Rectal smooth muscle tissue (tissue), 1 donor: ENCODE data around the gene DNAH7.
"Not testable (repeated sequence)": the region's sequence is repeated elsewhere in the genome, so short reads cannot be mapped to it uniquely, and the experiment has no call there.

ENCODE experiments used
- H3K27ac ChIP-seq: one replicate; pipeline ENCODE4 v1.7.0; 2013; ENCODE audit warnings: low read depth, low read length, inconsistent platforms
- H3K27me3 ChIP-seq: one replicate; pipeline ENCODE4 v1.7.0; 2013; ENCODE audit warnings: low read length; ENCODE audit not compliant: control insufficient read depth, insufficient read depth
- H3K36me3 ChIP-seq: one replicate; pipeline ENCODE4 v1.7.0; 2013; ENCODE audit warnings: low read length; ENCODE audit not compliant: control insufficient read depth, insufficient read depth
- H3K4me1 ChIP-seq: one replicate; pipeline ENCODE4 v1.7.0; 2013; ENCODE audit warnings: low read length; ENCODE audit not compliant: control insufficient read depth, insufficient read depth
- H3K4me3 ChIP-seq: one replicate; pipeline ENCODE4 v1.7.0; 2013; ENCODE audit warnings: low read length
- H3K9ac ChIP-seq: one replicate; pipeline ENCODE4 v1.7.0; 2013; ENCODE audit warnings: low read length

The DNAH7 gene

GRCh38 chr2:195925120-195925519, 143.5 kb downstream of the DNAH7 start:
- H3K9ac ChIP-seq, result no peak overlapping the region

GRCh38 chr2:195923889-195924288, 144.7 kb downstream of the DNAH7 start:
- H3K36me3 ChIP-seq, result no peaks in the 10 kb centered on the region
- H3K4me1 ChIP-seq, result no peaks in the 10 kb centered on the region
- H3K27me3 ChIP-seq, result no peaks in the 10 kb centered on the region
- H3K9ac ChIP-seq, result no peak overlapping the region
- H3K27ac ChIP-seq, result no peak overlapping the region
- H3K4me3 ChIP-seq, result no peak overlapping the region

More at GRCh38 chr2:195925120-195925519, 143.5 kb downstream of the DNAH7 start:
- Histone ChIP-seq H3K36me3 (no peaks in the 10 kb centered on the region), H3K4me1 (no peaks in the 10 kb centered on the region), H3K27ac (no peak overlapping the region), H3K27me3 (no peaks in the 10 kb centered on the region), H3K4me3 (no peak overlapping the region)

- H3K27me3 ChIP-seq, H3K9ac ChIP-seq, H3K36me3 ChIP-seq: not testable (repeated sequence)
Measured at GRCh38 chr2:195917021-195917600, 151.5 kb downstream of the DNAH7 start.

GRCh38 chr2:195912079-195912478, 156.6 kb downstream of the DNAH7 start:
- H3K9ac ChIP-seq, result no peak overlapping the region
- H3K4me3 ChIP-seq, result no peak overlapping the region
- H3K4me1 ChIP-seq, result no peaks in the 10 kb centered on the region
- H3K27ac ChIP-seq, result no peak overlapping the region
- no peaks in the 10 kb centered on the region for H3K27me3 ChIP-seq
- no peaks in the 10 kb centered on the region for H3K36me3 ChIP-seq

More at GRCh38 chr2:195917021-195917600, 151.5 kb downstream of the DNAH7 start:
- not testable (repeated sequence) for H3K4me1 ChIP-seq, H3K4me3 ChIP-seq, H3K27ac ChIP-seq

GRCh38 chr2:195910570-195910969, 158.1 kb downstream of the DNAH7 start:
- Histone ChIP-seq H3K9ac (no peak overlapping the region), H3K27me3 (no peaks in the 10 kb centered on the region), H3K36me3 (no peaks in the 10 kb centered on the region), H3K4me1 (no peaks in the 10 kb centered on the region), H3K4me3 (no peak overlapping the region), H3K27ac (no peak overlapping the region)

GRCh38 chr2:195909926-195910325, 158.7 kb downstream of the DNAH7 start:
- H3K4me1 ChIP-seq, result no peaks in the 10 kb centered on the region

GRCh38 chr2:195907474-195907873, 161.2 kb downstream of the DNAH7 start:
- H3K27ac ChIP-seq, result no peak overlapping the region
- no peaks in the 10 kb centered on the region for H3K4me1 ChIP-seq
- no peaks in the 10 kb centered on the region for H3K27me3 ChIP-seq
- no peaks in the 10 kb centered on the region for H3K36me3 ChIP-seq
- H3K9ac ChIP-seq, result no peak overlapping the region
- no peak overlapping the region for H3K4me3 ChIP-seq

More at GRCh38 chr2:195909926-195910325, 158.7 kb downstream of the DNAH7 start:
- Histone ChIP-seq H3K27me3 (no peaks in the 10 kb centered on the region), H3K4me3 (no peak overlapping the region), H3K27ac (no peak overlapping the region), H3K9ac (no peak overlapping the region), H3K36me3 (no peaks in the 10 kb centered on the region)

GRCh38 chr2:195903956-195904355, 164.7 kb downstream of the DNAH7 start:
- Histone ChIP-seq H3K4me3 (no peak overlapping the region), H3K27ac (no peak overlapping the region), H3K36me3 (no peaks in the 10 kb centered on the region), H3K9ac (no peak overlapping the region), H3K4me1 (no peaks in the 10 kb centered on the region), H3K27me3 (no peaks in the 10 kb centered on the region)

GRCh38 chr2:195902857-195903256, 165.8 kb downstream of the DNAH7 start:
- no peak overlapping the region for H3K4me3 ChIP-seq
- H3K9ac ChIP-seq, result no peak overlapping the region
- no peaks in the 10 kb centered on the region for H3K27me3 ChIP-seq
- H3K27ac ChIP-seq, result no peak overlapping the region
- no peaks in the 10 kb centered on the region for H3K36me3 ChIP-seq
- no peaks in the 10 kb centered on the region for H3K4me1 ChIP-seq

GRCh38 chr2:195899226-195899625, 169.4 kb downstream of the DNAH7 start:
- Histone ChIP-seq H3K27me3 (no peaks in the 10 kb centered on the region), H3K36me3 (no peaks in the 10 kb centered on the region), H3K4me1 (no peaks in the 10 kb centered on the region), H3K9ac (no peak overlapping the region), H3K4me3 (no peak overlapping the region), H3K27ac (no peak overlapping the region)

GRCh38 chr2:195898505-195899191, 170.0 kb downstream of the DNAH7 start:
- Histone ChIP-seq H3K4me3 (no peak overlapping the region), H3K27me3 (no peaks in the 10 kb centered on the region)

GRCh38 chr2:195891081-195891480, 177.6 kb downstream of the DNAH7 start:
- Histone ChIP-seq H3K9ac (no peak overlapping the region), H3K36me3 (no peaks in the 10 kb centered on the region), H3K4me1 (no peaks in the 10 kb centered on the region), H3K27ac (no peak overlapping the region), H3K4me3 (no peak overlapping the region), H3K27me3 (no peaks in the 10 kb centered on the region)

More at GRCh38 chr2:195898505-195899191, 170.0 kb downstream of the DNAH7 start:
- Histone ChIP-seq H3K4me1 (no peaks in the 10 kb centered on the region), H3K9ac (no peak overlapping the region), H3K27ac (no peak overlapping the region), H3K36me3 (no peaks in the 10 kb centered on the region)

GRCh38 chr2:195879153-195879552, 189.5 kb downstream of the DNAH7 start:
- no peaks in the 10 kb centered on the region for H3K27me3 ChIP-seq
- no peak overlapping the region for H3K27ac ChIP-seq
- no peak overlapping the region for H3K9ac ChIP-seq
- H3K36me3 ChIP-seq, result no peaks in the 10 kb centered on the region
- H3K4me3 ChIP-seq, result no peak overlapping the region
- H3K4me1 ChIP-seq, result no peaks in the 10 kb centered on the region
